ENCODE measurements around the gene ZFYVE27.

- no peak for TF ChIP-seq POLR2A (IDR thresholded peaks at IDR 0.05)
- TF ChIP-seq CTCF (IDR thresholded peaks at IDR 0.05) = no peak
Measured at GRCh38 chr10:97781618-97782331, 44.8 kb downstream of the ZFYVE27 start.
